ENCODE data around the gene GPANK1.

GPANK1 gene

GRCh38 chr6:31662124-31662723 lies 2.6 kb downstream of the GPANK1 start:
- no peak for DNase-seq (ENCODE audit: low spot score)

GRCh38 chr6:31661262-31662123 lies 3.3 kb downstream of the GPANK1 start:
- no peak for DNase-seq (ENCODE audit: low spot score)

GRCh38 chr6:31660381-31661261 lies 4.2 kb downstream of the GPANK1 start, which contains the start of gene C6orf47:
C6orf47 (minus strand) TSS chr6:31660778; CDS start chr6:31659947, 831 bp downstream.
- DNase-seq (ENCODE audit: low spot score) = peak; percentile 73

DNA sequence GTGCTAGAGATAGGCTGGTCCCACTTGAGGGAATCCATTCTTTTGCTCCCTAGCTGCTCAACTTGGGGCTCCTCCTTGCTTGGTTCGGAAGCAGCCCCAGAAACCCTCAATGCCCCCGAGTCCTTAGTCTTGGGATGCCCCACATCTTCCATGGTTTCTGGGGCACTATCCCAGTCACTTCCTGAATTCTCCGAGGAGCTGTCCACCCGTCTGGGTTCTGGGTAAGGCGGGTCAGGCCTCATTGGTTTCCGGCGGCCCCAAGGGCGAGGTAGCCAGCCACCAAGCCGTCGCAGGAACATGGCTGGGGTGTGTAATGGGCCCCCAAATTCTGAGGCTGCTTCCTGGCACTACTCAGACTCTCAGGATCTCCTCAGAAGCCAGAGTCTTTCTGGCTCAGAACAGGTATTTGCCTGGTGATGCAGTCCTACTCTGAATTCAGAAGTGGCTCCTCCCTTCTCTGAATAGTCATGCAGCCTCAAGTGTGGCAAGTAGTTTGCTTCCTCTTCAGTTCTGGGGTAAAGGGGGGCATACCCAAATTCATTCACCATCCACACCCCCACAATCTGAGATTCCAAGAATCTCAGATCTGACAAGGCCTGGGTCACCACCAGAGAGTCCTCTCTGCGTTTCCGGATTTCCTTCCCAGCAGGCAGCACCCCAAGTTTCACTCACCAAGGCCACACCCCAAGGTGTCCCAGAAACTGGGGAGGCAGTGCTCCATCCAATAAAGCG lies 5.0 kb downstream of the GPANK1 start:
- DNase-seq (ENCODE audit: low spot score) = peak; percentile 53

GRCh38 chr6:31658983-31659648 lies 5.7 kb downstream of the GPANK1 start:
- no peak for DNase-seq (ENCODE audit: low spot score)

DNA sequence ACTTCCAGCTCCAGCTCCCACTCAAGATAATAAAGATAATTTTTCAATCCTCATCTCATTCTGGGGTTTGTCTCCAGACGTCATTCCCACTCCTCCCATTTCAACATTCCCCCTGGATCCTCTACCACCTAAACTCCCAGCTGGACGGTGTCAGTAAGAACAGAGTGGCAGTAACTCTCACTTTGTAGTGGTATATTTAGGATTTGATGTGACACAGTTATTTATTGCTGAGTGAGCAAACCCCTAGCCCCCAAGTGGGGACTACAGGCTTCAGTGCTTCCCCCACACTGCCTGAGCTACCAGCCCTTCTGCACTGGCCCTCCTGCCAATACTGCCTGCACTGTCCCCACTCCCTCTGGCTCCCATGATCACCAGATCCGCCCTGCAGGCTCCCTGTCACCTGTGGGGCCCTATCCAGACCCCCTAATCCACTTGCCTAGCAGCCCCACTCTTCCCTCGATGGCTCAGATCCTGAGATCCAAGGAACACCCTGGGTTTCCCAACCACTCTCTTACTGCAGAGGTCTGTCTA lies 6.6 kb downstream of the GPANK1 start:
- DNase-seq (ENCODE audit: low spot score) = no peak

GRCh38 chr6:31657406-31658157 lies 7.2 kb downstream of the GPANK1 start:
- no peak for DNase-seq (ENCODE audit: low spot score)

DNA sequence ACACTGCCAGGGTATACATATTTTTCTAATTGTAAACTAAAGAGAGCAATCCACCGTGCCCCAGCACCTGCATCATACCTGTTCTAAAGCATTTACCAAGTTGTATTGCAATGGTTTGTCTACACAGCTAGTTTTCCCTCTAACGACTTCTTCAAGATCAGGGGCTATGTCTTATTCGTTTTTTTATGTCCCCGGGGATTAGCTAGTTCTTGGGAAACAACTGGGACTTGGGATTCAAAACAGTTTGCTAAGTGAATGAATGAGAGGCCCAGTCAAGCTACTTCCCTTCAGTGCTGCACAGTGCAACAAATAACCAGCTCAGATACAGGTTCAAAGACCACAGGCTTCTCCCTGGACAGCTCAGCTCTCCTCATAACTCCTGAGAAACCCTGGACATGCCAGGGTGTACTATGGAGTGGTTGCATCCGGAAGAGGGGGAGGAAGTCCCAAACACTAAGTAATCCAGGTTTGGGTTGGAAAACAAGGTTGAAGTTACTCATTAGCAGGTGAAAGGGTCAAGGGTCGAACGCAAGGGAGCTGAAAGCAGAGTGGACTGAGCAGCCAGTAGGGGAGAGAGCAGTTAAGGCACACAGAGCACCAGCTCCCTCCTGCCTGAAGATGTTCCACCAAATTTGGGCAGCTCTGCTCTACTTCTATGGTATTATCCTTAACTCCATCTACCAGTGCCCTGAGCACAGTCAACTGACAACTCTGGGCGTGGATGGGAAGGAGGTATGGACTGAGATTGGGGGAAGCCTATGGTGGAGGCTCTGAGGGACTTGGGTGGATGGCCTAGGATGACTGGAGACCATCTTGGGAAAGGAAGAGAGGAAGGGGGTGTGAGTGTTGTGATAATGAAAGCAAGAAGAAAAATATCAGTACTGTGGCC lies 9.2 kb downstream of the GPANK1 start, which contains the start of gene APOM:
Gene APOM, plus strand, starts transcription at position 546 of the 889 bp plus-strand sequence. Its CDS starts 73 bp downstream, at position 619.
- no peak for DNase-seq (ENCODE audit: low spot score)

DNA sequence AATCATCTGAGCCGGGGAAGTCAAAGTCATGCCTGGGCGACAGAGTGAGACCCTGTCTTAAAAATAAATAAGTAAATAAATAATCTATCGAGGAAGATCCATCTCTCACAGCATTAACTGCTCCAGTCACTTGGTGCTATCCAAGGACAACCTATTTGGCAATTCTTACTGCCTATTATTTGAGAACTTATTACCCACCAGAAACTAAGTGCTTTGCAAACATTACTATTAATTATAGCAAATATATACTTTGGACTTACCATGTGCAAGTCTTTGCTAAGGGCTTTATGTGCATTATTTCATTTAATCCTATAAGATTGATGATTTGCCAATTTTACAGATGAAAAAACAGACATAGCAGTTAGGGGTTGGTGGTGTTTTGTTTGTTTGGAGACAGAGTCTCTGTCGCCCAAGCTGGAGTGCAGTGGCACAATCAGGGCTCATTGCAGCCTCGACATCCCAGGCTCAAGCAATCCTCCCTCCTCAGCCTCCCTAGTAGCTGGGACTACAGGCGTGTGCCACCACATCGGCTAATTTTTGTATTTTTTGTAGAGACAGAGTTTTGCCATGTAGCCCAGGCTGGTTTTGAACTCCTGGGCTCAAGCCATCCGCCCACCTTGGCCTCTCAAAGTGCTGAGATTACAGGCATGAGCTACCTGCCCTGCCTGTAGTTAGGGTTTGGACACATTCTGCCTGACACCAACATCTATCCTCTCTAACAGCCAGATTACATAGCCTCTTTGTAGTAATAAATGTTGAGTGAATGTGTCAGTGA lies 10.0 kb downstream of the GPANK1 start:
- no peak for DNase-seq (ENCODE audit: low spot score)

DNA sequence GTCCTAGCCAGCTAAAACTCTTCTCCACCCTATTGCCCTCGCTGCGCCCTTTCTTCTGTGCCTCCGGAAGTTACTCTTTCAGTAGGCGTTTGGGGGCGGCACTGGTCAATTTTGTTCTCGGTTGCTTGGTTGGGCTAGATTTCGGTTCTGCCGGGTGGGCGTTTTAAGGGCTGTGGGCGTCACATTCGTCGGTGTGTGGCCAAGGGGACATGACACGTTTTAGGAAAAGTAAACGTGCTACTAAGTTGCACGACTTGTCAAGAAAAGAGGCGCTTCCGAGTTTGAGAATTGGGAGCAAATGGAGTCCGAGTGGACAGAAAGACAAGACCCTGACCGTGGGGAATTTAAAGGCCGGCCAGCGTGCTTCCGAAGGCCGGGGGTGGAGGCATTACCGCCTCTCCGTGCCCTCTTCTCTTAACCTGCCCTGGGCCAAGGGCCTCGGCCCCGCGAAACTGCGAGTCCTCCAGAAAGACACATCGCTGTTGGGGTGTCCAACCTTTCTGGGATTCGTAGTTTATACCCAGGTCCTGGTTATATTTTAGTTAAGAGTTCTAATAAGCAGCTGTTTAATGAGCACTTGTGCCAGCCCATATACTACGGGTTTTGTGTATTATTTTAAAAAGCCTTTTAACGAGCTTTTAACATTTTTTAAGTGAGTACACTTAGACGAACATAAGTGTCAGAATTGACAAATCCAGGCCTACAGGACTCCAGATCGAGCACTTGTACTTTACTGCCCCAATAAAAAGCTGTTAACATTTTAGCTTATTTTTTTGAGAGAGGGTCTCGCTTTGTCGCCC lies 11.7 kb downstream of the GPANK1 start:
- DNase-seq (ENCODE audit: low spot score) = no peak

DNA sequence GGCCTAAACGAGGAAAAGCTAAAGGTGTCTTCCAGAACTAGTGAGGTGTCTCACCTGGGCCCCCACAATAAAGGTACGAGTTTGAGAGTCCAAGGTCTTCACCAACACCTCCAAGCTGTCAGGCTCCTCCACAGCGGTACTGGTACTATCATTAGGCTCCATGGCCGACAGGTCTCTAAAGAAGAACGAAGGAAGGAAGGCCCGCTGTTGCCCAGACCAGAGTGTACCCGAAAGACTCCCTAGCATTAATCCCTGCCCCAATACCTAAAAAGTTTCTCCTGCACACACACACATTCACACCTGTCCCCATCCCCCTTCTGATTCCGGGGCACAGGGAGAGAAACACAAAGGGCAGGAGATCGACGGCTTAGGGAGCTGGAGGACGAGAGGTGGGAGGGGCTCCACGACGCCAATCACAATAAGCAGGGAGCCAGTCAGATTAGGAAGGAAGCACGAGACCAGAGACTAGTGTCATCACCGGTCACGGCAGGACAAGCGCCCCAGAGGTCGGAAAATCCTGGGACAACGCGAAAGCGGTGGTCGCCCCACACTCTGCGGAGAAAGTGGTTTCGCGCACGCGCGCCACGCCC lies 13.1 kb downstream of the GPANK1 start:
- DNase-seq (ENCODE audit: low spot score) = no peak

- DNase-seq (ENCODE audit: low spot score) = no peak
These were observed 19.5 kb downstream of the GPANK1 start for GRCh38 chr6:31645325-31645724.

DNA sequence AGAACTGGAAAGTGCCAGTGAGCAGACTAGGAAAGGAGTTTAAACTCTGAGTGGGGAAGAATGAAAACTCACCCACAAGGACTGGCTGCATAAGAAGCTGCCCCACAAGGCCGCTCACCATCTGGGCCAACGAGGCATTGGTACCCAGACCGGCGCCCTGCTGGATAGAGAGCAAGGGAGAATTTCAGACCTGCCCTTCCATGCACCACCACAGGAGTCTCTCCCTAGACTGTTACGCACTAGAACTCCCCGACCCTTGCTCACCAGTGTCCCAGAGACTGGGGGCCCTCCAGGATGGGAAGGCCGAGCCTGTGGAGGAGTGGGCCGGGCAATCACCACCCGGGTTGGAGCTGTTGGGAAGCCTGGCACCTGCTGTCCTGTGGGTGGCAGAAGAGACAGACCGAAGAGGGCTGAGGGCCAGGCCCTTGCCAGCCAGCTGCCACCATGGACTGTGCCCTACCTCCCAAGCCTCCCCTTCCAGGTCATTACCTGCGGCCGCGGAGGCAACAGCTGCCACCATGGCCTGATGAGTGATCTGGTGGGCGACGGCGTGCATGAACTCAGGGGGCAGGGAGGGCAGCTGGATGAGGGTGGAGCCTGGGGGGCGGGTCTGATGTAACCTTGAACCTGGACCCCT lies 20.9 kb downstream of the GPANK1 start:
- DNase-seq (ENCODE audit: low spot score) = no peak

DNA sequence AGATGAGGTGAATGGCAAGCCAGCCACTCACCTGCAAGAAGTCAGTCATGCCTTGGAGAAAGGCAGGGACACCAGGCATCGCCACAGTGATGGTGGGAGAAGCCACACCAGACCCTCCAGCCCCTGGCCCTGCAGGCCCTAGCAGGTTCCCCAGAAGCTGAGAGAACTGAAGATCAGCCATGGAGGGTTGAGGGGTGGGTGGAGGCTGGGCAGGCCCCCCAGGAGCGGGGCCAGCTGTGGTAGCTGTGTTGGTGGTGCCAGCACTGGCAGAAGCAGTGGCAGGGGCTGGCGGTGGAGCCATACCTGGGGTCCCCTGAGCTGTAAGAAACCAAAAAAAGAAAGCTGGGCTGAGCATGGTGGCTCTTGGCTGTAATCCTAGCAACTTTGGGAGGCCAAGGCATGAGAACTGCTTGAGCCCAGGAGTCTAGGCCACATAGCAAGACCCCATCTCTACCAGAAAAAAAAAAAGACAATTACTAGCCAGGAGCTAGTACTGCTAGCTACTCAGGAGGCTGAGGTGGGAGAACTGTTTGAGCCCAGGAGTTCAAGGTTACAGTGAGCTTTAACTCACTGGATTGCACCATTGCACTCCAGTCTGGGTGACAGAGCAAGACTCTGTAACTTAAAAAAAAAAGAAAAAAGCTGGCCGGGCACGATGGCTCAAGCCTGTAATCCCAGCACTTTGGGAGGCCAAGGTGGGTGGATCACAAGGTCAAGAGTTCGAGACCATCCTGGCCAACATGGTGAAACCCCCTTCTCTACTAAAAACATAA lies 21.8 kb downstream of the GPANK1 start:
- no peak for DNase-seq (ENCODE audit: low spot score)

DNA sequence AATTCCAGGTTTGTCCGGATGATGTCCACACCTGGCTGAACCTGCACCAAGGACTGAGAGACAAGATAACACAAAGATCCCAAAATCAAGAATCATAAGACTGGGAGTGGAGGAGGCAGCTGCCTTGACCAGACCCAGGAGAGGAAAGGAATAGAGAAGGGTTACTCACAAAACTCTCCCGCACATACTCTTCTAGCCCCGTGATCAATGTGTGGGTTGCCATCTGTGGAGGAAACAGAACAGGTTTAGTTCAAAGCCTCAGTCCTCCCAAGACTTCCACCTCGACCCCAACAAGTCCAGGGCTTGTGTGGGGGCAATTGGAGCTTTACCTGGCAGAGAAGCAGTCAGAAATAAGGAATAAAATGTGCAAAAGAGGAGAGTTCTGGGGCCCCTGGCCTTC lies 23.4 kb downstream of the GPANK1 start:
- no peak for DNase-seq (ENCODE audit: low spot score)

DNA sequence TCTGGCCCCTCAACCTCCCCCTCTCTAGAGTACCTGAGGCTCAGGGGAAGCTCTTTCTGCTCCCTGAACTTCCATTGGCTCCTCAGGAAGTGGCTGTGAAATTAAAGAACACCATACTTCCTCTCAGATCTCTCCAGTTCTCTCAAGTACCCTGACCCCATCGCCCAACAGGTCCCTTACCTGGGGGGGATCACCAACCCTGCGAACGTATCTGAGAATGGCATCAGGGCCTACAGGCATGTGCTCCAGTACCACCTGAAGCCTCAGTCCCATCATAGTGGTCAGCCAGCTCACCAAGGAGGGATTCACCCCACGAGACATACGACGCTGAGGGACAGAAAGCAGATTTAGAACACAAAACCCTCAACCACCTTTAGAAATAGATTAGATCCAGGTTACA lies 24.2 kb downstream of the GPANK1 start:
- no peak for DNase-seq (ENCODE audit: low spot score)
